GM12878 (cell line): ENCODE measurements around the gene GBX1. TPM values are rescaled to one million over a fixed set of nuclear protein-coding genes. Genes with fewer than 3 reads are reported as not detected.

ENCODE experiments used
- ATAC-seq: fragments of 200-7000 bp; cut with Tn5 transposase; 3 replicates; pipeline ENCODE4 v1.9.1; 2020; ENCODE audit warnings: mild to moderate bottlenecking, moderate library complexity
- BruUV-seq: library from RNA; stranded (reverse); fragments of 400-500 nt; replicated peaks from 2 replicates; lab custom pipeline; 2021; lab: Mats Ljungman, UMichigan
- CTCF ChIA-PET: fragments of 300-600 bp; sonication (Branson Sonifier 250); formaldehyde crosslinking; extraction: SDS; loops from one replicate; lab custom pipeline; 2021; ENCODE audit warnings: inconsistent platforms; lab: Yijun Ruan, JAX
- POLR2A ChIA-PET: fragments of 350-600 bp; formaldehyde crosslinking; extraction: SDS; loops from one replicate; lab custom pipeline; 2021; ENCODE audit warnings: inconsistent platforms; lab: Charles Lee
- RAD21 ChIA-PET: fragments of 300-600 bp; sonication (Branson Sonifier 250); formaldehyde crosslinking; loops from one replicate; lab custom pipeline; 2023; ENCODE audit warnings: antibody characterized with exemption; ENCODE audit not compliant: unreplicated experiment; lab: Charles Lee
- SMC1A ChIA-PET: fragments of 300-600 bp; sonication (Branson Sonifier 250); formaldehyde crosslinking; loops from one replicate; lab custom pipeline; 2023; ENCODE audit not compliant: unreplicated experiment, uncharacterized antibody; lab: Charles Lee
- DNase-seq: peaks from one replicate; pipeline ENCODE4 v3.0.0-alpha.2; 2011; ENCODE audit warnings: low read depth, low spot score
- FAIRE-seq: peaks from 3 replicates; lab custom pipeline; 2011; peaks lifted over from hg19 to GRCh38; lab: Jason Lieb, UNC
- H2AFZ ChIP-seq: 2 replicates; pipeline ENCODE4 v1.6.0; 2011; ENCODE audit warnings: low read depth, low read length, control low read depth; ENCODE audit not compliant: control insufficient read depth
- H3K27ac ChIP-seq: 2 replicates; pipeline ENCODE4 v1.5.1; 2011; ENCODE audit warnings: control low read depth; ENCODE audit not compliant: control insufficient read depth, insufficient read depth
- H3K27me3 ChIP-seq, 2 experiments: replicated peaks in 1 of 2; 2 replicates each; pipeline versions ENCODE4 v1.6.0 to v1.6.1; 2011; ENCODE audit warnings: low read length in 1 of 2; ENCODE audit not compliant: control insufficient read depth in 2 of 2, insufficient read depth in 2 of 2
- H3K36me3 ChIP-seq, 2 experiments: 2 replicates each; pipeline ENCODE4 v1.5.1; 2011; ENCODE audit warnings: low read length in 1 of 2; ENCODE audit not compliant: control insufficient read depth in 2 of 2, insufficient read depth in 2 of 2
- H3K4me1 ChIP-seq: 2 replicates; pipeline ENCODE4 v1.6.1; 2011; ENCODE audit warnings: mild to moderate bottlenecking, low read length, moderate library complexity, mixed read lengths; ENCODE audit not compliant: control insufficient read depth, insufficient read depth
- H3K4me2 ChIP-seq: 2 replicates; pipeline ENCODE4 v1.6.0; 2011; ENCODE audit warnings: control low read depth; ENCODE audit not compliant: control insufficient read depth, insufficient read depth
- H3K4me3 ChIP-seq: fragments of 200-600 bp; sonication (generic); 2 replicates; pipeline ENCODE4 v1.5.1; 2016
- H3K79me2 ChIP-seq: 2 replicates; pipeline ENCODE4 v1.6.0; 2011; ENCODE audit warnings: low read length; ENCODE audit not compliant: control insufficient read depth, insufficient read depth
- H3K9ac ChIP-seq: 2 replicates; pipeline ENCODE4 v1.8.0; 2011; ENCODE audit warnings: low read length, control low read depth, mixed read lengths; ENCODE audit not compliant: control insufficient read depth, insufficient read depth
- H3K9me3 ChIP-seq: replicated peaks from 3 replicates; pipeline ENCODE4 v1.5.1; 2011; ENCODE audit warnings: mild to moderate bottlenecking, low read length; ENCODE audit not compliant: control insufficient read depth, insufficient read depth
- H4K20me1 ChIP-seq: 2 replicates; pipeline ENCODE4 v1.6.0; 2011; ENCODE audit not compliant: control insufficient read depth, insufficient read depth
- ASH2L ChIP-seq: fragments of 300-600, 200-600 bp; sonication (generic); IDR thresholded peaks from 2 replicates; pipeline ENCODE4 v1.6.1; 2017; ENCODE audit warnings: low read depth, mild to moderate bottlenecking, borderline replicate concordance
- BMI1 ChIP-seq: fragments of 450-650 bp; IDR thresholded peaks from 2 replicates; pipeline ENCODE4 v1.6.1; 2016; ENCODE audit warnings: mild to moderate bottlenecking, moderate library complexity, borderline replicate concordance
- CTCF ChIP-seq, 3 experiments: IDR thresholded peaks in 2 of 3; conservative IDR thresholded peaks in 1 of 3; 2 replicates each; pipeline ENCODE4 v1.5.1; 2011; ENCODE audit warnings: low read depth in 3 of 3, low read length in 3 of 3, mild to moderate bottlenecking in 3 of 3, control low read depth in 2 of 3, moderate library complexity in 2 of 3, inconsistent platforms in 1 of 3, mixed read lengths in 1 of 3; ENCODE audit not compliant: control insufficient read depth in 2 of 3, insufficient read depth in 1 of 3; ENCODE audit errors: extremely low read depth in 1 of 3
- EED ChIP-seq: sonication (generic); IDR thresholded peaks from 2 replicates; pipeline ENCODE4 v1.6.1; 2016; ENCODE audit warnings: antibody characterized with exemption, low read depth
- FOS ChIP-seq: IDR thresholded peaks from 3 replicates; pipeline ENCODE4 v1.6.1; 2011; ENCODE audit warnings: borderline replicate concordance; ENCODE audit not compliant: insufficient read length; ENCODE audit errors: extremely low read depth
- HDGF ChIP-seq: fragments of 450-650 bp; IDR thresholded peaks from 2 replicates; pipeline ENCODE4 v1.6.1; 2016; ENCODE audit warnings: antibody characterized with exemption
- MEF2B ChIP-seq: fragments of 450-650 bp; IDR thresholded peaks from 2 replicates; pipeline ENCODE4 v1.6.1; 2018; ENCODE audit warnings: mild to moderate bottlenecking, moderate library complexity; ENCODE audit not compliant: partially characterized antibody, poor library complexity, severe bottlenecking
- NFXL1 ChIP-seq: fragments of 450-650 bp; IDR thresholded peaks from 2 replicates; pipeline ENCODE4 v1.6.1; 2017; ENCODE audit warnings: antibody characterized with exemption, mild to moderate bottlenecking, borderline replicate concordance
- NR2C2 ChIP-seq: IDR thresholded peaks from 2 replicates; pipeline ENCODE4 v1.6.1; 2011; ENCODE audit warnings: borderline replicate concordance, low read depth; ENCODE audit not compliant: control insufficient read depth, insufficient read length
- NR2F1 ChIP-seq: fragments of 450-650 bp; conservative IDR thresholded peaks from 2 replicates; pipeline ENCODE4 v1.6.1; 2017; ENCODE audit warnings: mild to moderate bottlenecking
- SIN3A ChIP-seq: IDR thresholded peaks from 2 replicates; pipeline ENCODE4 v1.6.1; 2012; ENCODE audit warnings: low read depth, low read length, improper control_type of control experiment
- SUPT20H ChIP-seq: IDR thresholded peaks from 2 replicates; pipeline ENCODE4 v1.6.1; 2011; ENCODE audit warnings: low read depth, mild to moderate bottlenecking, low read length, moderate library complexity, borderline replicate concordance; ENCODE audit not compliant: control insufficient read depth
- ZNF274 ChIP-seq: IDR thresholded peaks from one replicate; pipeline ENCODE4 v1.8.0; 2011; ENCODE audit not compliant: insufficient read length, insufficient read depth
- ZSCAN29 ChIP-seq: fragments of 450-650 bp; IDR thresholded peaks from 2 replicates; pipeline ENCODE4 v1.6.1; 2017; ENCODE audit warnings: mild to moderate bottlenecking, moderate library complexity
- WGBS: methylation state at CpG from one replicate; pipeline ENCODE4 v1.1.6; 2016; ENCODE audit warnings: low lambda C conversion rate; ENCODE audit not compliant: insufficient replicate concordance, insufficient coverage; ENCODE audit errors: missing lambda C conversion rate; 5-methylcytosine and 5-hydroxymethylcytosine counted together
- in situ Hi-C: fragments of 300-500 bp; cut with MboI; formaldehyde crosslinking; loops from 9 replicates; pipeline ENCODE4 v1.14.3; 2018; ENCODE audit warnings: mixed read lengths
- intact Hi-C: fragments of 100-400 bp; cut with micrococcal nuclease; formaldehyde crosslinking; loops from one replicate; pipeline ENCODE4 v1.14.2; 2022; ENCODE audit not compliant: unreplicated experiment
- polyA plus RNA-seq, 11 experiments: library from polyadenylated mRNA; depleted of rRNA in 4 of 11; unstranded in 6 of 11; stranded (reverse) in 5 of 11; fragments of >200 nt; fragmentation: Nextera tagmentation in 4 of 11; fragmentation: Illumina TruSeq in 1 of 11; extraction: Ambion mirVana in 4 of 11; extraction: Trizol in 1 of 11; gene quantifications; 1 replicate in 1 of 11; 2 replicates in 10 of 11; pipeline versions ENCODE4 v1.2.1 to v1.2.3, GENCODE V29; 2011 to 2016; ENCODE audit warnings: inconsistent platforms in 2 of 11, missing spikeins in 2 of 11, low read depth in 1 of 11
- total RNA-seq, 4 experiments: library from RNA; depleted of rRNA in 3 of 4; stranded (reverse); fragments of >200 nt in 3 of 4; fragmentation: Illumina TruSeq in 1 of 4; extraction: Trizol in 1 of 4; gene quantifications; 2 replicates each; pipeline versions ENCODE4 v1.2.1 to v1.2.3, GENCODE V29; 2013 to 2021

GBX1 gene
- total and polyA plus RNA-seq, 10 of the 15 experiments (the other 5 are each of a cell fraction or from before 2014, with no cell fraction given), result not detected

- no peak for TF ChIP-seq SUPT20H
- TF ChIP-seq, all 136 proteins: peak for 0
Observed at GRCh38 chr7:151129117-151129959, 38.2 kb downstream of the GBX1 start (continued).

- Histone ChIP-seq H4K20me1 (no peaks in the 10 kb centered on the region), H3K79me2 (no peaks in the 10 kb centered on the region), H3K4me2 (no peak overlapping the region)
- intact Hi-C loops, result no loop called here
- WGBS, result 86% methylated on average over 8 of the region's 8 CpGs
- RAD21 ChIA-PET, result no interaction called here
- TF ChIP-seq ZSCAN29 (no peak), SIN3A (no peak)
- TF ChIP-seq, all 136 proteins: peak for 0
- ChIA-PET SMC1A (no interaction called here), CTCF (interaction anchor here (1.5 kb wide), 1 partner anchor 116 kb away, joined by 3 read pairs; no protein-coding TSS in a partner anchor), POLR2A (no interaction called here)
- Histone ChIP-seq H2AFZ (no peak overlapping the region), H3K4me1 (no peaks in the 10 kb centered on the region), H3K4me3 (no peak overlapping the region), H3K27me3 (no peaks in the 10 kb centered on the region), H3K27ac (no peak overlapping the region), H3K36me3 (peaks cover 6 to 13% of the 10 kb centered on the region in 2 experiments; a peak in 3 of 4 replicates), H3K9ac (no peak overlapping the region), H3K9me3 (no peaks in the 10 kb centered on the region)
- FAIRE-seq, result no peak
- in situ Hi-C loops, result no loop called here
- DNase-seq, result no peak
- BruUV-seq, result no TSS peak
- no peak for ATAC-seq
Observed at GRCh38 chr7:151128716-151129115, 38.8 kb downstream of the GBX1 start.

GRCh38 chr7:151128144-151128543 lies 39.4 kb downstream of the GBX1 start:
- in situ Hi-C loops, result no loop called here
- FAIRE-seq (no peak), ATAC-seq (no peak), DNase-seq (no peak)
- Histone ChIP-seq H3K27me3 (no peaks in the 10 kb centered on the region), H4K20me1 (no peaks in the 10 kb centered on the region), H3K4me3 (no peak overlapping the region), H3K4me2 (no peak overlapping the region), H3K79me2 (no peaks in the 10 kb centered on the region), H3K9me3 (no peaks in the 10 kb centered on the region), H3K4me1 (no peaks in the 10 kb centered on the region), H3K27ac (no peak overlapping the region), H2AFZ (no peak overlapping the region), H3K36me3 (peaks cover 6 to 14% of the 10 kb centered on the region in 2 experiments; a peak in 3 of 4 replicates), H3K9ac (no peak overlapping the region)
- intact Hi-C loops, result no loop called here
- ChIA-PET SMC1A (no interaction called here), CTCF (no interaction called here), POLR2A (no interaction called here), RAD21 (no interaction called here)
- 81% methylated on average over 14 of the region's 14 CpGs for WGBS
- no TSS peak for BruUV-seq
- no peak for TF ChIP-seq NR2C2
- TF ChIP-seq MEF2B, result no peak
- no peak for TF ChIP-seq FOS
- TF ChIP-seq BMI1, result no peak
- TF ChIP-seq NR2F1, result no peak
- no peak for TF ChIP-seq CTCF (IDR thresholded peaks at IDR 0.05 in 2 of 3, conservative IDR thresholded peaks at IDR 0.05 in 1 of 3; ENCODE audit: control insufficient read depth in 2 of 3, extremely low read depth in 1 of 3, insufficient read depth in 1 of 3, low read depth in 3 of 3, low read length in 3 of 3)
- no peak for TF ChIP-seq NFXL1
- TF ChIP-seq EED, result no peak
- no peak for TF ChIP-seq ZNF274
- no peak for TF ChIP-seq ASH2L
- TF ChIP-seq HDGF, result no peak
